ENCODE data around the gene DLGAP3.
"Not testable (repeated sequence)": the region's sequence is repeated elsewhere in the genome, so short reads cannot be mapped to it uniquely, and the experiment has no call there.

DLGAP3 gene

GRCh38 chr1:34968297-34968696 lies 38.8 kb upstream of the DLGAP3 start:
- H3K27me3 ChIP-seq (ENCODE audit: control insufficient read depth, insufficient read depth, low read length); H3K9me3 ChIP-seq (ENCODE audit: control insufficient read depth, low read depth, low read length); H3K27ac ChIP-seq (ENCODE audit: low read length); H3K4me3 ChIP-seq (ENCODE audit: low read length); H3K9ac ChIP-seq (ENCODE audit: low read length); H3K36me3 ChIP-seq (ENCODE audit: control insufficient read depth, low read depth, low read length): not testable (repeated sequence)
- H3K4me1 ChIP-seq (ENCODE audit: control insufficient read depth, low read depth, low read length), result peaks cover 12% of the 10 kb centered on the region

GRCh38 chr1:34967672-34968071 lies 38.2 kb upstream of the DLGAP3 start:
- peaks cover 12% of the 10 kb centered on the region for H3K4me1 ChIP-seq (ENCODE audit: control insufficient read depth, low read depth, low read length)
- H3K4me3 ChIP-seq (ENCODE audit: low read length); H3K9me3 ChIP-seq (ENCODE audit: control insufficient read depth, low read depth, low read length): not testable (repeated sequence)

GRCh38 chr1:34965597-34965996 lies 36.1 kb upstream of the DLGAP3 start:
- no peaks in the 10 kb centered on the region for H3K27me3 ChIP-seq (ENCODE audit: control insufficient read depth, insufficient read depth, low read length)
- no peak overlapping the region for H3K4me3 ChIP-seq (ENCODE audit: low read length)
- no peak overlapping the region for H3K9ac ChIP-seq (ENCODE audit: low read length)
- no peaks in the 10 kb centered on the region for H3K36me3 ChIP-seq (ENCODE audit: control insufficient read depth, low read depth, low read length)
- no peaks in the 10 kb centered on the region for H3K9me3 ChIP-seq (ENCODE audit: control insufficient read depth, low read depth, low read length)
- H3K27ac ChIP-seq (ENCODE audit: low read length), result no peak overlapping the region
- H3K4me1 ChIP-seq (ENCODE audit: control insufficient read depth, low read depth, low read length), result peaks cover 3% of the 10 kb centered on the region

More at GRCh38 chr1:34967672-34968071, 38.2 kb upstream of the DLGAP3 start:
- not testable (repeated sequence) for H3K27me3 ChIP-seq (ENCODE audit: control insufficient read depth, insufficient read depth, low read length); H3K9ac ChIP-seq (ENCODE audit: low read length); H3K36me3 ChIP-seq (ENCODE audit: control insufficient read depth, low read depth, low read length); H3K27ac ChIP-seq (ENCODE audit: low read length)

GRCh38 chr1:34950428-34950827 lies 21.0 kb upstream of the DLGAP3 start:
- Histone ChIP-seq H3K4me1 (ENCODE audit: control insufficient read depth, low read depth, low read length) (no peaks in the 10 kb centered on the region), H3K27me3 (ENCODE audit: control insufficient read depth, insufficient read depth, low read length) (no peaks in the 10 kb centered on the region), H3K27ac (ENCODE audit: low read length) (no peak overlapping the region), H3K9ac (ENCODE audit: low read length) (no peak overlapping the region), H3K4me3 (ENCODE audit: low read length) (no peak overlapping the region), H3K9me3 (ENCODE audit: control insufficient read depth, low read depth, low read length) (no peaks in the 10 kb centered on the region), H3K36me3 (ENCODE audit: control insufficient read depth, low read depth, low read length) (no peaks in the 10 kb centered on the region)

GRCh38 chr1:34948739-34949138 lies 19.3 kb upstream of the DLGAP3 start:
- H3K4me3 ChIP-seq (ENCODE audit: low read length); H3K9me3 ChIP-seq (ENCODE audit: control insufficient read depth, low read depth, low read length); H3K36me3 ChIP-seq (ENCODE audit: control insufficient read depth, low read depth, low read length); H3K9ac ChIP-seq (ENCODE audit: low read length); H3K27ac ChIP-seq (ENCODE audit: low read length); H3K4me1 ChIP-seq (ENCODE audit: control insufficient read depth, low read depth, low read length); H3K27me3 ChIP-seq (ENCODE audit: control insufficient read depth, insufficient read depth, low read length): not testable (repeated sequence)

- H3K4me3 ChIP-seq (ENCODE audit: low read length); H3K36me3 ChIP-seq (ENCODE audit: control insufficient read depth, low read depth, low read length); H3K4me1 ChIP-seq (ENCODE audit: control insufficient read depth, low read depth, low read length); H3K27me3 ChIP-seq (ENCODE audit: control insufficient read depth, insufficient read depth, low read length); H3K27ac ChIP-seq (ENCODE audit: low read length); H3K9me3 ChIP-seq (ENCODE audit: control insufficient read depth, low read depth, low read length); H3K9ac ChIP-seq (ENCODE audit: low read length): not testable (repeated sequence)
Measured at GRCh38 chr1:34947641-34948314, 18.3 kb upstream of the DLGAP3 start.

- Histone ChIP-seq H3K9ac (ENCODE audit: low read length) (no peak overlapping the region), H3K27me3 (ENCODE audit: control insufficient read depth, insufficient read depth, low read length) (no peaks in the 10 kb centered on the region), H3K4me1 (ENCODE audit: control insufficient read depth, low read depth, low read length) (no peaks in the 10 kb centered on the region), H3K9me3 (ENCODE audit: control insufficient read depth, low read depth, low read length) (no peaks in the 10 kb centered on the region), H3K36me3 (ENCODE audit: control insufficient read depth, low read depth, low read length) (no peaks in the 10 kb centered on the region), H3K4me3 (ENCODE audit: low read length) (no peak overlapping the region), H3K27ac (ENCODE audit: low read length) (no peak overlapping the region)
Measured at GRCh38 chr1:34946211-34946610, 16.8 kb upstream of the DLGAP3 start.

GRCh38 chr1:34941798-34942197 lies 12.3 kb upstream of the DLGAP3 start:
- H3K36me3 ChIP-seq (ENCODE audit: control insufficient read depth, low read depth, low read length); H3K27me3 ChIP-seq (ENCODE audit: control insufficient read depth, insufficient read depth, low read length); H3K4me1 ChIP-seq (ENCODE audit: control insufficient read depth, low read depth, low read length); H3K9me3 ChIP-seq (ENCODE audit: control insufficient read depth, low read depth, low read length); H3K4me3 ChIP-seq (ENCODE audit: low read length); H3K27ac ChIP-seq (ENCODE audit: low read length); H3K9ac ChIP-seq (ENCODE audit: low read length): not testable (repeated sequence)

GRCh38 chr1:34930702-34931071 lies 1.2 kb upstream of the DLGAP3 start:
- Histone ChIP-seq H3K9me3 (ENCODE audit: control insufficient read depth, low read depth, low read length) (no peaks in the 10 kb centered on the region), H3K27me3 (ENCODE audit: control insufficient read depth, insufficient read depth, low read length) (peaks cover 65% of the 10 kb centered on the region), H3K9ac (ENCODE audit: low read length) (no peak overlapping the region), H3K4me3 (ENCODE audit: low read length) (peak overlapping the region; percentile 64), H3K27ac (ENCODE audit: low read length) (no peak overlapping the region), H3K36me3 (ENCODE audit: control insufficient read depth, low read depth, low read length) (no peaks in the 10 kb centered on the region), H3K4me1 (ENCODE audit: control insufficient read depth, low read depth, low read length) (peaks cover 3% of the 10 kb centered on the region)

GRCh38 chr1:34929853-34930701 lies 627 bp upstream of the DLGAP3 start:
- peak overlapping the region; percentile 64 for H3K4me3 ChIP-seq (ENCODE audit: low read length)
- H3K4me1 ChIP-seq (ENCODE audit: control insufficient read depth, low read depth, low read length), result peaks cover 3% of the 10 kb centered on the region
- peaks cover 66% of the 10 kb centered on the region for H3K27me3 ChIP-seq (ENCODE audit: control insufficient read depth, insufficient read depth, low read length)
- H3K27ac ChIP-seq (ENCODE audit: low read length), result no peak overlapping the region
- H3K9me3 ChIP-seq (ENCODE audit: control insufficient read depth, low read depth, low read length), result no peaks in the 10 kb centered on the region
- no peak overlapping the region for H3K9ac ChIP-seq (ENCODE audit: low read length)
- H3K36me3 ChIP-seq (ENCODE audit: control insufficient read depth, low read depth, low read length), result no peaks in the 10 kb centered on the region

GRCh38 chr1:34928699-34929496 lies 552 bp downstream of the DLGAP3 start:
- H3K9me3 ChIP-seq (ENCODE audit: control insufficient read depth, low read depth, low read length), result no peaks in the 10 kb centered on the region
- peak overlapping the region; percentile 61 for H3K4me3 ChIP-seq (ENCODE audit: low read length)
- peaks cover 3% of the 10 kb centered on the region for H3K4me1 ChIP-seq (ENCODE audit: control insufficient read depth, low read depth, low read length)
- H3K27me3 ChIP-seq (ENCODE audit: control insufficient read depth, insufficient read depth, low read length), result peaks cover 74% of the 10 kb centered on the region
- H3K27ac ChIP-seq (ENCODE audit: low read length), result no peak overlapping the region
- no peak overlapping the region for H3K9ac ChIP-seq (ENCODE audit: low read length)
- H3K36me3 ChIP-seq (ENCODE audit: control insufficient read depth, low read depth, low read length), result no peaks in the 10 kb centered on the region
